Stimulated activated CD8-positive, alpha-beta memory T cell treated with anti-CD3 and anti-CD28 coated beads, Interleukin-15, amount 100 ng/mL, for 24 hours (primary cell): ENCODE results near the gene HSP90B1.

ENCODE experiments used
- DNase-seq: peaks from one replicate; pipeline ENCODE4 v3.0.0-alpha.2; 2020; ENCODE audit warnings: low read depth

Gene HSP90B1

DNA sequence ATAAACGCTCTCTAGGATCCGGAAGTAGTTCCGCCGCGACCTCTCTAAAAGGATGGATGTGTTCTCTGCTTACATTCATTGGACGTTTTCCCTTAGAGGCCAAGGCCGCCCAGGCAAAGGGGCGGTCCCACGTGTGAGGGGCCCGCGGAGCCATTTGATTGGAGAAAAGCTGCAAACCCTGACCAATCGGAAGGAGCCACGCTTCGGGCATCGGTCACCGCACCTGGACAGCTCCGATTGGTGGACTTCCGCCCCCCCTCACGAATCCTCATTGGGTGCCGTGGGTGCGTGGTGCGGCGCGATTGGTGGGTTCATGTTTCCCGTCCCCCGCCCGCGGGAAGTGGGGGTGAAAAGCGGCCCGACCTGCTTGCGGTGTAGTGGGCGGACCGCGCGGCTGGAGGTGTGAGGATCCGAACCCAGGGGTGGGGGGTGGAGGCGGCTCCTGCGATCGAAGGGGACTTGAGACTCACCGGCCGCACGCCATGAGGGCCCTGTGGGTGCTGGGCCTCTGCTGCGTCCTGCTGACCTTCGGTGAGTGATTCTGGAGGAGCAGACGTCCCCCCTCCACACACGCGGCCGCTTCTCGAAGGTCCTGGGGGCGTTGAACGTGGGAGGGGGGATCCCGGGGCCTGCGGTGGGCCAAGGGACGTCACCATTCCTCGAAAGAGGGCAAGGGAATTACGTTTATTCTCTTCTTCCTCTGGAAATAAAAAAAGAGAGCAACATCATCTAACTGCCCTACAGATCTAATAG is at the start of gene HSP90B1:
Gene HSP90B1 (plus strand): TSS at position 377 of the 753 bp plus-strand sequence. CDS start 106 bp downstream, at position 483.
- peak; percentile 95 for DNase-seq

DNA sequence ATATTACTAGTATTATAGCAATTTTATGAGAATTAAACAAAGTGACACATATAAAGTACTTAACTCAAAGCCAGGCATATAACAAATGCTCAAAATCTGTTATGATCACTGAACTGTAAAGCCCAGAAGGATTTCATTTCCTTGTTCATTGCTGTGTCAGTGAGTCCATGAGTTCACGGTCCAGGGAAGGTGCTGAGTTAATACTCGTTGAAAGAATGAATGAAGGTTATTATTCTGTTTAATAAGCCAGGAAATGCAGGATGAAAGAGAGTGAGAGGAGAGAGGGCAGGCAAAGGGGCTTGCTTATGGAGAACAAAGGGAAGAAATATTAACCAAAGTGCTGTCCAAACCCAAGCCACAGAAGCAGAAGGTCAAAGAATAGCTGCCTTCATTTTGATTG is 48.9 kb upstream of the HSP90B1 start:
- no peak for DNase-seq

DNA sequence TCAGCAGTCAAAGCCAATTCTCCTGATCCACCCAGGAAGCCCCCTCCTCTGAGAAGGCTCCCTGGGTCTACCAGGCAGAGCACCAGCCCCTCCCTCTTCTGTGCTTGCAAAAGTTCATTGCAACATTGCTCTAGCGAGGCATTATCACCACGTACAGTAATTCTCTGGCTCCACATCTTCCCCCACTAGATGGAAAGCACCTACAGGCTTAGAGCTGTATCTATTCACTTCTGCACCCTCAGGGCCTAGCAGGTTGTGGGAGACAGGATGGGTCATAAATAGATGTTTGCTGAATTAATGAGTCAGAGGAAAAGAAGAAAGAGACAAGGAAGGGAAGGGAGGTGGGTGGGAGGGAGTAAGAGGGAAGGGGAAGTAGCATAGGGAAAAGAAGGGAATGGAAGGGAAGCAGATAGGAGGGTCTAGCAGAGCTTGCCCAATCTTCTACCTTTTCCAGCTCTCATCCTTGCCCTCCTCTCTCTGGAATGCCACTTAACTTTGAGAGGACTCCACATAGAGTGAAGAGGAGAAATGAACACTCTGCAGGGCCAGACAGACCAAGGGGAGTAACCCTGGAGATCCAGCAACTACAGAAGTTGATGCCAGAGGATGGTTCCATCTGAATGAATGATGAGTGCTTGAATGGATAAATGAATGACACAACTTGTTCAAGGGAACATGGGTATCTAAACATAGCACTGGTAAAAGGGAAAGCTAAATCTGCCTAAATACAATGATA is 47.2 kb upstream of the HSP90B1 start:
- no peak for DNase-seq

DNA sequence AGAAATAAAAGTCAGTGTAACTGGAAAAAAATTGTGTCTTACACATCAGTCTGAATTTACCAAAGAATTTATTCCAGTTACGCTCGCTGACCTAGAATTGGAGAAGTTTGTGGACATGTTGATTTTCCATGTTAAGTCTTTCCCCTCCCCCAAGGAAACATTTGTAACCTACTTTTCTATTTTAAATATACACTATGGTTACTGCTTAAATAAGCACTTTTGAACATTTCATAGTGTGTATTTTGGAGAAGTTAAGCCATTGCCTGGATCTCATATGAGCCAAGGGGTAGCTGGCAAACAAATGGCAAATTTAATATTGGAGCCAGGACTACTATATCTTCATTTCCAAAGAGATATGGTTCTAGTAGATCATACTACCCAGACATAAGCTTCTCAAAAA is 46.3 kb upstream of the HSP90B1 start:
- no peak for DNase-seq

DNA sequence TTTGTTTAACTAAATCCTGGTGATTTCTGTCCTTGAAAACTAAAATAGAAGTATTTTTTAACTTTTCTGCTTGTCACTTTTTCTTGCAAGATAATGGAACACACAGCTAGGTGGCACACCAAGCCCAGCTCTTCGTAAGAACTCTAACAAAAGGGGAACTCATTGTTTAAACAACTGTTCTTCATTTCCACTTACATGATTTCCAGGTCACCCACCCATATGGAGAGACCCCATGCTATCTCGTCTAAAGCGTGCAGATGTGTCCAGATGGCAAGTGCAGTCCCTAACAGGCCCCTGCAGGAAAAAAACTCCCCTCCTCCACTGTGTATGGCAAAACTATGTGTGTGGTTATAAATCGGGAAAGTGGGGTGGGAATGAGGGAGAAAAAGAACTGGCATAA is 45.9 kb upstream of the HSP90B1 start:
- no peak for DNase-seq

DNA sequence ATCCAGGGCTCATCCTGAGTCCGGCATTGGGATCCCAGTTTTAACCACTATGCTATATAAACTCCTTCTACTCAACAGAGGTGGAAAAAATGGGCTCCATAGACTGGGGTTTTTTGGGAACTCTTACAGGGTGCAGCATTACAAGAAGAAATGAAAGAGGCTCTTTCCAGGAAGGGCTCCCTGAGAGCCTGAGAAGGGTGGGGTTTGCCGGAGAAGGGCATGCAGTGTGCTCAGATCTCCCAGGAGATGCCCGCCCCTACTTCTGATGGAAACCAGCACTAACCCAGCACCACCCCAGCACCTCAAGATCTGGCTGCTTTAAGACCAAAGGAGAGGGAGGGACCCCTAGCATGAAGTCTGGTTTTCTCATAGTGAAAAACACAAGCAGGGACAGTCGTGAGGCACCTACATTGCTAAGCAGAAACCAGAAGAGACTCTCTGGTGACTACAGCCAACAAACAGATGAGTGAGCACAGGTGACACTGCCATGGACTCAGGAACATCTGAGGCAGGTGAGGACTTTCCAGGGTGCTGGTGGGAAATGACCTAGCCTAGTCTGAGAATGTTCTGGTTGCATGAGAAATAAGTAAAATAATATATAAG is 43.9 kb upstream of the HSP90B1 start:
- no peak for DNase-seq

DNA sequence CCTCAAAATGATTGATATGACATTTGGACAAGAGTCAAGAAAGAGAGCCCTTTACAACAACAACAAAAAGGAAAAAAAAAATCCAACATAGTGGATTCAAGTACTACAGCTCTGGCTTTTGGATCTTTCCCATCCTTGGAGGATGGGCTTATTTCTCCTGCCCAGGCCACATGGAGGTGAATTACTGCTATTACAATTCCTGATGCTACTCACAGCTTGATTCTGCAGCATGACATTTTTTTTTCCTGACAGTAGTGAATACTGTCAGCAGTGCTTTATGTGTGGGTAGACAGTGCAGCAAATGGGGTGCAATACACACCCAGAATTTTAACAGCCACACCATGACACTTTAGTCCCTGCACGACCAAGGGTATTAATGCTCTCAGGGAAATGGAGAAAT is 42.5 kb upstream of the HSP90B1 start:
- DNase-seq, result no peak

DNA sequence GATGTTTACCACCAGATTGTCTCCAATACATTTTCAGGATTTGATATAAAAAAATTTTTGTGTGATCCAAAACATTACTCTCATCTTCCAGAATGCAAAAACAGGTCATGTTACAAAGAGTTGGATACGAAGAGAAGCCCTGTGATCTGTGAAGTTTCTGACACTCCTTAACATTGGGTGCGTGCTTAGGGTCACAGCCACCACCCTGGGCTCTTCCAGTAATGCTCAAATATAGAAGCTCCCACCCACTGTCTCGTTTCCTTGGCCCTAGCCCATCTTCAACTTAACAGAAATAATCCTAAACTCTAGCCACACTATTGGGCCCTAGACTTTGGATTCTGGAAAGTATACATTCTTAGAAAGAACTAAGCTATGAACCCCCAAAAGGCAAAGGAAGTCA is 32.9 kb upstream of the HSP90B1 start:
- DNase-seq, result no peak

DNA sequence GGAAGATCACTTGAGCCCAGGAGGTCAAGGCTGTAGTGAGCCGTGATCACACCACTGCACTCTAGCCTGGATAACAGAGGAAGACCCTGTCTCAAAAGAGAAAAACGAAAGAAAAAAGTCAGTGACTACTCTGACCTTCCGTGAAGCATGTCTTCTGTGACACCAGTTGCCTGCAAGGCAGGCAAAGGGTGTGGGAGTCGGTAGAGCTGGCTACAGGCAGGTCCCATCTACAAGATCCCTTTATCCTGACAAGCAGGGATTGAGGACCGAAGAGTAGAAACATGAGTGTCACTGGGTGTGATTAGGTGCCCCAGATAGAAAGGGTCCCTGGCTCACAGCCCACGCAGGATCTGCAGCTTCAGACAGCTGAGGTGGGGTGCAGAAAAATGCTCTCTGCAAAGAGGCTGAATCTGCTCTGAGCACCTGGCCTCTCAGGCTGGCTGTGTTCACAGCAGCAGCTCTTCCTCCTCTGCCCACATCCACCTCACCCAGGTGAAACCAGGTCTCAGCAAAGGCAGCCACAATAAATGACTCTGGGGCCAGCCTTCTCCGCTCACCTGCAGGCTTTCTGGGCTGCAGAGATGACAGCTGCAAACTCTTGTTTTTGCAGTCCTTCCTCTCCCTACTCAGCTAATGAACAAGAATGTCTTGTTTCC is 28.6 kb upstream of the HSP90B1 start:
- DNase-seq, result no peak

DNA sequence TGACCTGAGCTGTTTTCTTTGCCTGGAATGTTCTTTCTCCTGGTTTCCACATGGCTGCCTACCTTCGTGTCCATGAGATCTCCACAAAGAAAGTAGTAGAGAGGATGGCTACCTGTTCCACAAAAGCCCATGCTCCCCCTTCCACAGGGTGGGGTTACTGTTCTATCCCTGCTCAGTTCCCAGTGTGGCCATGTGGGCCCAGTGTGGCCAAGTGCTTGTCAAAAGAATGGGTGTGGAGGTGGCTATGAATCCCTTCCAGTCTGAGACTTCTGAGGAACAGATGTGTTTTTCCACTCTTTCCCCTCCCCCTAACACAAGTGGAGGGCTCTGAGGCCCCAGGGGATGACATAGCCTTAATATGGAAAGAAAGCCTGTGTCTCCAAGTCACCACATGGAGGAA is 26.2 kb upstream of the HSP90B1 start:
- DNase-seq, result no peak

DNA sequence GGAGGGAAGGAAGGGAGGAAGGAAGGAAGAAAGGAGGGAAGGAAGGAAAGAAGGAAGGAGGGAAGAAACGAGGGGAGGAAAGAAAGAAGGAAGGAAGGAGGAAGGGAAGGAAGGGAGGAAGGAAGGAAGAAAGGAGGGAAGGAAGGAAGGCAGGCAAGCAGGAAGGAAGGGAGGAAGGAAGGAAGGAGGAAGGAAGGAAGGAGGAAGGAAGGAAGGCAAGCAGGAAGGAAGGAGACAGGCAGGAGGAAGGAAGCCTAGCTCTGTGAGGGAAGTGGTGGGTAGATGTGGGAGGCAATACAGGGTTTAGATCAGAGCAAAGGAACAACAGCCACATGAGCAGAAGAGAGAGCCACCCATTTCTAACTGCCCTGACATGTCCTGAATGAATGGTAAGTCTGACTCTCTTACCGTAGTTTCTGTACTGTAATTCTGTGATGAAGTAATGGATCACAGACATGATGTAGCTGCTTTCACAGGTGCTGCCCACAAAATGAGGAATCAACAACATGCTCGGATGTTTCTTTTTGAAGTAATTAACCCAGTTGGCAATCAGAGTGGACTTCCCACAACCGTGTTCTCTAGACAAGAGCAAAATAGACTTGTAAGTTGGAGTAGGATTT is 24.4 kb upstream of the HSP90B1 start:
- no peak for DNase-seq

DNA sequence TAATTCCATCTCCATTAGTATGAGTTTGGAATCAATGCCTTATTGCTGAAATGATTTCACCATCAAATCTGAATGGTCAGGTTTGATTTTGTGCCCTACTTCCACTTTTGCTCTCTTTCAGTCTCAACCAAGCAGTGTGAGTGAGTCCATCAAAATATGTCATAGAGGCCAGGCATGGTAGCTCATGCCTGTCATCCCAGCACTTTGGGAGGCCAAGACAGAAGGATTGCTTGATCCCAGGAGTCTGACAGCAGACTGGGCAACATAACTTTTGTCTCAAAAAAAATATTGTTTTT is 22.0 kb upstream of the HSP90B1 start:
- no peak for DNase-seq

DNA sequence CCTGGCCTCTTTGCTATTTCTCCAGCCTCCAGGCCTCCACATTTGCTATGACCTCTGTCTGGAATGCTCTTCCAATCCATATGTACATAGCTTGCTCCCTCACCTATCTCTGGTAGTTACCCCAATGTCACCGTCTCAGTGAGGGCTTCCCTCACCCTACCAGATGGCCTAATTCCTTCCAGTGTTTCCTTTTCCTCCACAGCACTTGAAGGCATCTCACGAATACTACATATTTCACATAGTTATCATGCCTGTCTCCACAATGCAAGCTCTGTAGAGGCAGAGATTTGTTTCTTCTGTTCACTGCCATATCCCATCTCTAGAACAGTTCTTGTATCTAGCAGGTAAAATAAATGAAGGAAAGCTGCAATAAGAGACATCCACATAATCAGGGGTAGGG is 21.3 kb upstream of the HSP90B1 start:
- no peak for DNase-seq

DNA sequence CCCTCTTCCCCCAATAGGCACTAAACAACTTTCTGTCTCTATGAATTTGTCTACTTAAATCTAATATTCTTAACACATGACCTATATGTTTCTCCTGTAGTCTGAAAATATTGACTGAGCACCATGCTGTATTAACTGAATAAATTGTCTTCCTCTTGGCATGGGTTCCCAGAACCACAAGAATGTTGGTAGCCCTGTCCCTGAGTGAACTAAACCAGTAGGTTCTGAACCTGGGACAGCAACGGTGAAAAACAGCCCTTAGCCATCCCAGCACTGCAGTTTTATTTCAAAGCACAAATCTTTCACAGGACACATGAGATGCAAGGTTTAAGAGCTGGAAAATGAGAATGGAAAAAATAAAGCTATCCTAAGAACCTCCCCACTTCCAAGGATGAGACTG is 20.4 kb upstream of the HSP90B1 start:
- DNase-seq, result no peak

DNA sequence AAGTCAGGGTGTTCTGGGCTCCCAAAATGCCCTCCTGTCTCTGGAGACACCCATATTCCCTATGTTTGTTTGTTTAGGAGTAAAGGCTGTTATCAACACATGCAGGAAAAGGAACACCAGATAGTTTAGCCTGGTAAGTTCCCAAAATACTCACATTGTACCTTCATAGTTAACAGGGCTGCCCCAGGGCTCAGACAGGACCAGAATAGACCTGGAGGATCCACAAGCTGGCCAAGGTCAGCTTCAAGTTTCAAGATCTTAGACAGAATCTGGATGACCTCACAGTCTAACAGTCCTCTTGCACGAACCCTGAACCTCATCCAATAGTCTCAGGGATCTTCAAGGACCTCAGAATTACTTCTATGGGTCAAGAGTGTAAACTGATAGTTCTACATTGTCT is 18.1 kb upstream of the HSP90B1 start:
- no peak for DNase-seq

DNA sequence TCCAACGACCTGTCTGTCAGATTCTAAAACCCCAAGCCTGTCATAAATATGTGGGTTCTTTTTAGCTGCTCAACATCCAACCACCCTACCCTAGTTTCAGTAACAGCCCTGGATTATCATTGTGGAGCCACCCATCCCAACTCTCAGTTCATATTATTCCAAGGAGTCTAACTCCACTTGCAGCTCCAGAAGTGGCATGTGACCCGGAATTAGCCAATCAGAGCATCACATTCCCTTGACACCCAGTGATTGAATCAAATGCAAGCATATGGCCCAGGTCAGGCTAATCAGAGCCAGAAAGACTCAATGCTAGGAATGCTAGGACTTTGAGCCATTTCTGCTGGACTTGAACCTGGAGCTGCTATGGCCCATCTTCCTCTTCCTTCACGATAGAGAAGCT is 17.1 kb upstream of the HSP90B1 start:
- no peak for DNase-seq

DNA sequence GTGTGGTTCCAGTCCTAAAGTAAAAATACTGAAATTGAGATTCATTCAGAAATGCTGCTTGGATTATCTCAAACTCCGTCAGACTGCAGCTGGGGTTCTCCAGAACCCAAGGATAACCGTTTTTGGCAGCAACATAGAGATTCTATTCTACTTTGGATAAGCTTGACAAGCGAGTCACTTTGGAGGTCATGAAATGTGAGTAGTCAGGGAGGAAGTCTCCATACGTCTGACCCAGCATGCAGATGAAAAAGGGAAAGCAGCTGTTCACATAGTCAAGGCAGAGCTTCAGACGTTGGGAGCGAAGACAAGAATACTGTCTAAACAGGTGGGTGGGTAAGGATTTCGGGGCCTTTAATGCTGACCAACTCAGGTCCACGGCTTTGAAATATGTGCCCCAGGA is 14.9 kb upstream of the HSP90B1 start:
- DNase-seq, result no peak

DNA sequence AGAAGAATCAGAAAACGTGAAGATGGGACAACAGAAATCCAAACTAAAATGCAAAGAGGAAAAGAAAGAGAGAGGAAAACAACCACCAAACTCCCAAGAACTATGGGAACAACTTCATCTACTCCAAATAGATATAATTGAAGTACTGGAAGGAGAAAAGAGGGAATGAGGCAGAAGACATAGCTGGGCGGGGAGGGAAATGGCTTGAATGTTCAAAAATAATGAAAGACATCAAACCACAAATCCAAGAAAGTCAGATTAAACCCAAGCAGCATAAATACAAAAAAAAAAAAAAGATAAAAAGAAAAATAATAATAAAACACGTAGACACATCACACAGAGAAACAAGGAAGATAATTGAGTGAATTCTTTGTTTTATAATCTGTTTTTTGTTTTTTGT is 12.3 kb upstream of the HSP90B1 start:
- DNase-seq, result no peak

DNA sequence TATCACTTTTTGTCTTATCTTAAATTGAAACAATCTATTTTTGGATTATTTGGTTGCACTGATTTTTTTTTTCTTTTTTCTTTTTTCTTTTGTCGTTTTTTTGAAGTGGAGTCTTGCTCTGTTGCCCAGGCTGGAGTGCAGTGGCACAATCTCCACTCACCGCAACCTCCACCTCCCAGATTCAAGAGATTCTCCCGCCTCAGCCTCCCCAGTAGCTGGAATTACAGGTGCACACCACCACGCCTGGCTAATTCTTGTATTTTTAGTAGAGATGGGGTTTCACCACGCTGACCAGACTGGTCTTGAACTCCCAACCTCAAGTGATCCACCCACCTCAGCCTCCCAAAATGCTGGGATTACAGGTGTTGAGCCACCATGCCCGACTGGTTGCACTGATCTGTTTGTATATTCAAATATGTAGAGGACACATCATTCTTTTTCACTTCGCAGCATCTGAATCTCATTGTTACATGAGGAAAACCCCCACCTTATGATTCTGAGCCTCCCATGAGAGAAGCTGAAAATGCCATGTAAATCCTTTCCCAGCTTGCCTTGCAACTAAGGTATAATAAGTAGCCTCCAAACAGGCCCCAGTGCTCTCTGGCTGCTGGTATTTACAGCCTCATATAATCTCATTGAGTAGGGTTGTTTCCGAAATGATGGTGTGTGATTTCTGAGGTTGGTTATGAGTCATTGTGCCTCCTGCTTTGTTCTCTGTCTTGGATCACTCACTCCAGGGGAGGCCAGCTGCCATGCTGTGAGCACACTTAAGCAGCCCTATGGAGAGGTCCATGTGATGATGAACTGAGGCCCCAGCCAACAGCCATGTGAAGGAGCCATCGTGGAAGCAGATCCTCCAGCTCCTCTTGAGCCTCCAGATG is 5.2 kb upstream of the HSP90B1 start:
- DNase-seq, result no peak

DNA sequence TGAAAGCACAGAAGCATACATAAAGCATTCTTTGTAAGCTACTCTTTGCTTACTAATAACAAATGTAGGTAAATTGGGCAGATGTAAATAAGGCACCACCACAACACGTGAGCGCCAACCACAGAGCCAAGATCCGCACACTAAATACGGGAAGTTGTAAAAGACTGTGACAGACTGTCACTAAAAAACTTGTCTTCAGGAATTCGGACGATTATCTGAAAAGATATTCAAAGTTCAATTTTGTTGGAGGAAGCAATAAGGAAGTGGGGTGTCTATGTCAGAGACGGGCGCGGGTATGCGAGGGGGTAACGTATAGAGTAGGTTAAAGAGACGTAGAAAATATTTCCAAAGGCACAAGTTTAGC is 1.5 kb upstream of the HSP90B1 start:
- no peak for DNase-seq

DNA sequence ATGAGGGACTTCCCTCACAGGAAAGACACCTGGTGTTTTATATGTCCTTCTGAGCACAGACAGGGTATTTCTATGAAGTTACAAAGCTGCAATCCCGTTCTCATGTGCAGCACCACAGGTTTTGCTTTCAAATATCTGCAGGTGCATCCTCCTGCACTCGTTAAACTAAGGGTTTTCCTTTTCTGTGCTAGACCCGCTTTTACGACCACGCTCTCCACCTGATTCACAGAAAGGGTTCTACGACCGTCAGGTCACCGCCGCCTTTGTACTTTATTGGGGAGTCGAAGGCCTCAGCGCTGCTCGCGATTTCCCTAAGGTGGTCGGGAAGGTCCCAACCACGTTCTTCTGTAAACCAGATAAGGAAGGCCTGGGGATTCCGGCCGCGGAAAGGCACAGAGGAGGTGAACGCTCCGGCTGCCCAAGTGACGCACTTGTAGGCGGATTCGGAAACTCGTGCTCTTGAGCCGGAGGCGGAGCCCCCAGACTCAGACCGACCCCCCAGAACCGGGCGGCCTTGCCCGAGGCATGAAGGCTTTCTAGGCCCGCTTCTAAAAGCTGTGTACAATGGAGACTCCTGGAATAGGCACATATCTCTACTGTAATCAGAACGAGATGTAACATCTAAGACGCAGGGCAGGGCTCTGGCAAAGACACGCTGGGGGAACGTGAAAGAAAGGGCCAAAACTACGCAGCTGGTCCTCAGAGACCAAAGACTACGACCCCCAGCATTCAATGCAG is 995 bp upstream of the HSP90B1 start:
- DNase-seq, result peak; percentile 43
